GM10847 (cell line): ENCODE results near the gene EZH1.

Experiments used
- POLR2A ChIP-seq: IDR thresholded peaks from 2 replicates; pipeline ENCODE4 v1.6.1; 2011; ENCODE audit not compliant: insufficient read length; ENCODE audit errors: extremely low read depth

The EZH1 gene

DNA sequence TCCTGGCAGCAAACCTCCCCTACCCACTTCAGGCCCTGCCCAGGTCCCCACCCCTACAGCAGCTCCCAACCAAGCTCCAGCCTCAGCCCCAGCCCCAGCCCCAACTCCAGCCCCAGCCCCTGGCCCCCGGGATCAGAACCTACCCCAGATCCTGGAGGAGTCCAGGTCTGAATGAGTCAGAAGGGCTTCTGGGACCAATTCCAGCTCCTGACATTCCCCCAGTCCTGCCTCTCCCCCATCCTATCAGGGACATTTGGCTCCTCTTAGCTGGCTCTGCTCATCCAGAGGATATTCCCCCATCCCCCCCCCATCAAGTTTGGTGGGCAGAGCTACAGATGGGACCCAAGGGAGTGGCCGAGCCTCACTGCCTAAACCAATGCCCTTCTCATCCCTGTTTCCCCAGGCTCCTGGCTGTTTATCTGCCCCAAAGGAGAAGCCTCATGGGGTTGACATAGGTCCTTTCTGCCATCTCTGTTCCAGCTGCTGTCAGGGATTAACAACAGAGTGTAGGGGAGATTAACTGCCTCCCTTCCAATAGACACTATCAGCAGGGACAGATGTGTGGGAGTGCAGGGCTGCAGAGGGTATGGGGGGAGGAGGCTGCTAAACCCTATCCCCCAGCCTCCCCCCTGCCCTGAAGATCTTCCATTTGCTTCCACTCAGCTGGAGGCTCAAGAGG is 46.0 kb downstream of the EZH1 start:
- no peak for TF ChIP-seq POLR2A

DNA sequence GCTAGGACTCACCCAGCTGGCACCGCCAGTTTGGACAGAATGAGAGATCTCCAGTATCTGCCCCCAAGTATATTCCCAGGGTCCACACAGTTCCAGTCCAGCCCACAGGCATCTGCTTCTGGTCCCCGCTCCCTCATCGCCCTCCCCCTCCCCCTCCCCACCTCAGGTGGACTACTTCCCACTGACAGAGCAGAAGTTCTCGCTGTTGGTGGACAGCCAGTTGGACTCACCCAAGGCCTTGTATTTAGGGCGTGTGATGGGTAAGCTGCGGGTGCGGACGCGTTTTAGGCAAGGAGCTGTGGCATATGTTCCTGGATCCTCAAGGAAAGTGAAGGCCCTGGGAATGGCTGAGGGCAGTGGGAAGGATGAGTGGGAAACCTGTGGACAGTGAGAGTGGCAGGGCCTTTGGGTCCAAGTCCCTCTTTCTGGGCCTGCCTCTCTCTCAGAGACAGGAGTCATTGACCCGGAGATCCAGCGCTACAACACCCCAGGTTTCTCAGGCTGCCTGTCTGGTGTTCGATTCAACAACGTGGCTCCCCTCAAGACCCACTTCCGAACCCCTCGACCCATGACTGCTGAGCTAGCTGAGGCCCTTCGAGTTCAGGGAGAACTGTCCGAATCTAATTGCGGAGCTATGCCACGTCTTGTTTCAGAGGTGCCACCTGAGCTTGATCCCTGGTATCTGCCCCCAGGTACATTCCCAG is 47.6 kb downstream of the EZH1 start:
- TF ChIP-seq POLR2A: no peak

GRCh38 chr17:42695500-42695899 is 49.3 kb downstream of the EZH1 start:
- TF ChIP-seq POLR2A: no peak

- TF ChIP-seq POLR2A: no peak
Measured at GRCh38 chr17:42694524-42694923, 50.3 kb downstream of the EZH1 start.

GRCh38 chr17:42692489-42692888 is 52.4 kb downstream of the EZH1 start:
- no peak for TF ChIP-seq POLR2A

GRCh38 chr17:42691021-42691545 is 53.8 kb downstream of the EZH1 start:
- TF ChIP-seq POLR2A: no peak

GRCh38 chr17:42690596-42690995 is 54.2 kb downstream of the EZH1 start:
- TF ChIP-seq POLR2A: no peak

DNA sequence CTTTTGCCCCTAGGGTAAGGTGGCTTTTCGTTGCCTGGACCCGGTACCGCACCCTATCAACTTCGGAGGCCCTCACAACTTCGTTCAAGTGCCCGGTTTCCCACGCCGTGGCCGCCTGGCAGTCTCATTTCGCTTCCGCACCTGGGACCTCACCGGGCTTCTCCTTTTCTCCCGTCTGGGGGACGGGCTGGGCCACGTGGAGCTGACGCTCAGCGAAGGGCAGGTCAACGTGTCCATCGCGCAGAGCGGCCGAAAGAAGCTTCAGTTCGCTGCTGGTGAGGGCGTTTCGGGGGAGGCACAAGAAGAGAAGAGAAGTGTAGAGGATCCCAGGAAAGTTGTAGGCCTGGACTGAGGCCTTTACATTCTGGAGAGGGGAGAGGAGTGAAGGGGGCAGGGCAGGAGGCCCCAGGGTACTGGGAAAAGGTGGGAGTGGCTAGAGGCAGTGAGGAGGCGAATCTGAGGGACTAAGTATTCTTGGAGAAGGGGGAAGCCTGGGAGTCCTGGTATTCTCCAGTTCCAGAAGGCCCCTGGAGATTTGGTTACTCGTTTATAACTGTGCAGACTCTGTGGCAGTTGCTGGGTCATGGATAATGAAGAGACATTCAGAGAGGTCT is 57.0 kb downstream of the EZH1 start:
- no peak for TF ChIP-seq POLR2A

- TF ChIP-seq POLR2A: no peak
Measured at GRCh38 chr17:42686520-42687128, 58.2 kb downstream of the EZH1 start.

DNA sequence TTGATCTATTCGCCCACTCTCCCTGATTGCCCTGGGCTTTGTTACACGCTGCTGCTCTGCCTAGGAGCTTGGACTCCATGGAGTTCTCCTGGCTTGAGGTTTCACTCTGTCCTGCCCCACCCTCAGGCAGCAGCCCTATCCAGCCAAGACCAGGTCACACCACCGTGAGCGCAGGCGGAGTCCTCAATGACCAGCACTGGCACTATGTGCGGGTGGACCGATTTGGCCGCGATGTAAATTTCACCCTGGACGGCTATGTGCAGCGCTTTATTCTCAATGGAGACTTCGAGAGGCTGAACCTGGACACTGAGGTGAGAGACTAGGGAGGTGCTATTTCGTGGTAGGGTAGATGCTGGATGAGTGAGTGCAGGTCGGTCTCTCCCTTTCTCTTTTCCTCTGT is 59.0 kb downstream of the EZH1 start:
- no peak for TF ChIP-seq POLR2A

GRCh38 chr17:42684929-42685556 is 59.8 kb downstream of the EZH1 start:
- TF ChIP-seq POLR2A: no peak

DNA sequence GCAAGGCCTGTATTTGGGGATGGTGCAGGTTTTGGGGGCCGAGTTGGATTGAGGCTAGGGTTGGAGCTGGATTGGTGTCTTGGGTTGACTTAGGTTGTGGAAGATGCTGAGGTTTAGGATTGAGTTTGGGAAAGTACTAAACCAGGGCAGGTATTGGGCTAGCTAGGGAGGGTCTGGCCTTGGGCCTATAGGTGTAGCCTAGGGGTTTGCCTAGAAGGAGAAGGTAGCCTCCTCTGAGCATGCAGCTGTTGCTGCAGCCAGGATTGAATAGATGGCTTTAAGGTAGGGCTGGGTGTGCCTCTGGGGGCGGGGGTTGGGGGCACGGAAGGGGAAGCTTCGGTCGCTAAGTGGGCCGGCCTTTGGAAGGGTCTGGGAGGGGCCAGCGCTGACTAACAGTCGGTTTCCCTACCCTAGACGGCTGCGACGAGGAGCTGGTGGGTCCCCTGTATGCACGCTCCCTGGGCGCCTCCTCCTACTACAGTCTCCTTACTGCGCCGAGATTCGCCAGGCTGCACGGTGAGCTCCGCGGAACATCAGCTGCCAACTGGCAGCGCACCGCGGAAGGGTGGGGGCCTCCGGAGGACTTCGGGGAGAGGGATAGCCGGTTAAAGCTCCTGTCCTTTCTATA is 61.3 kb downstream of the EZH1 start:
- TF ChIP-seq POLR2A: no peak

DNA sequence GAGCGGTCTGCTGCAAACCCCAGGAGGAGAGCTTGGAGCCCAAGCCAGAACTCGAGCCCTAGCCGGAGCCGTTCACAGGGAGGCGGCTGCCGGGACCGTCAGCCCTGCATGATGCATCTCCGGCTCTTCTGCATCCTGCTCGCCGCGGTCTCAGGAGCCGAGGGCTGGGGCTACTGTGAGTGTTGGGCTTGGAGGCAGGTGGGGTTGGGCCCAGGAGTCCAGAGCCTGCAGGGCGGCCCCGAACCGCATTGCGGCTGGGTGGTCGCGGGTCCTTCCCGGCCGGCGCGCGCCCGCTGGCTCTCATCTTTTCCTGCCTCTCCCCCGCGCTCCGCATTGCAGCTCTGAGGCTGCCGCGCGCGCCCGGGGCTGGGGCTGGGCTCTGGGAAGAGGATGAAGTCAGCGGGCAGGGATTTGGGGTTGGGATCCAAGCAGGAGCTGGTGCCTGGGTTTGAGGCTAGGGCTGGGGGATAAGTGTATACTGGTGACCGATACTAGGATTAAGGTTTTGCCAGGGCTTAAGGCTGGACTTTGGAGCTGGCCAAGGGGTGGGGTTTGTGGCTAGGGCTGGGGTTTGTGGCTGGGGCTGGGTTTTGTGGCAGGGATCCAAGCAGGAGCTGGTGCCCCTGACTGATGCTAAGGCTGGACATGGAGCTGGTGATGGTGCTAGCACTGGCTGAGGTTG is 62.0 kb downstream of the EZH1 start:
- TF ChIP-seq POLR2A: peak; percentile 18

GRCh38 chr17:42681976-42682721 is 62.7 kb downstream of the EZH1 start, which contains the start of gene CNTNAP1:
TSS of gene CNTNAP1 (plus strand) at chr17:42682531. CDS start at chr17:42682830, 299 bp downstream.
- TF ChIP-seq POLR2A: no peak

- TF ChIP-seq POLR2A: no peak
Measured at GRCh38 chr17:42680331-42680808, 64.5 kb downstream of the EZH1 start.
